GM19463 (cell line): ENCODE data around the gene HAUS8.

Experiments
- ATAC-seq: cut with Tn5 transposase; IDR thresholded peaks from one replicate; pipeline ENCODE4 v1.9.1; 2021; ENCODE audit warnings: mild to moderate bottlenecking, moderate library complexity; ENCODE audit not compliant: unreplicated experiment

Gene HAUS8

DNA sequence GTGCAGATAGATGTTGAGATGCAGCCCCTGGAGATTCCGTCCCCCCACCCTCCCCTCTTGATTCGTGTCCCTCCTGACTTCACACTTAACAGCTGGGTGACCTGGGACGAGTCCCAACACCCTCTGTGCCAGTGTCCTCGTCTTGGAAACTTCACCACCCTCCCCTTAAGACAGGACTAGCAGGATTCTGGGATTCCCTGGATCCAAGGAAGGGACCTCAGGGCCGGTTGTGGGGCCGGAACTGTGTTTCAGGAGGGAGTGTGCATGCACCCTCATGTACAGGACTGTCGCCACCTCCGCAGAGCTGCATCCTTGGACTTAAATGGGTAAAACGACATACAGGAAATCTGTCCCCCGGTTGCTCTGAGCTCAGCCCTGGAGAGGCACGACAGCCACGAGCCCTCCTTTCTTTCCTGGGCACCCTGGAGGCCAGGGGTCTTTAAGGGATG, 1.3 kb upstream of the HAUS8 start:
- ATAC-seq: no peak

DNA sequence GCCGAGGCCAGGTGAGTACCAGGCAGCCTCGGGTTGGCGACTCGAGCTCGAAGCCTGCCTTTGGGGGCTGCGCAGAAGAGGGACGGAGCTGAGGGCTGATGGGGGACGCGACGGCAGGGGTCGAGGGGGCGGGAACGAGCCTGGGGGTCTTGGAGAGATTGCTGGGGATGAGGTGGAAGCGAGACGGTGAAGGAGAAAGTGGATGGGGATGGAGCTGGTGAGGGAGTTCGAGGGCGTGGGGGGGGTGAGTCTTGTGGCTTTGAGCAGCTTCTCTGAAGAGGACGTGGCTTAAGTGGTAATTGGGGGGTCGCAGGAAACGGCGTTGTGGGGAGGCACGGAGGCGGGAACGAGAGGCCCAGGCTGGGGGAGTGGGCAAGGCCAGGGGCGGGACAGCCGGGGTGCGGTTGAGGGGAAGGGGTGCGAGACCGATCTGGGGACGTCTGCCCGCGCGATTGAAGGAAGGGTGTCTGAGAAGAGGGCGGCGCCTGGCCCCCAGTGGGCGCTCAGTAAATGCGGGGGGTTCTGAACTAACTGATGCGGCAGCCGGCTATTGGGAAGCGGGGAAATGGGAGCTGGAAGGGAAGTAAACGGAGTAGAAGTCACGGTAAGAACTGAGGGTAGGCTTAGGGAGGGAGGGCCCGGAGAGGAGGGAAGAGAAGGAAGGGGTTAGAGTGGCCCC, 751 bp upstream of the HAUS8 start:
- ATAC-seq: no peak

DNA sequence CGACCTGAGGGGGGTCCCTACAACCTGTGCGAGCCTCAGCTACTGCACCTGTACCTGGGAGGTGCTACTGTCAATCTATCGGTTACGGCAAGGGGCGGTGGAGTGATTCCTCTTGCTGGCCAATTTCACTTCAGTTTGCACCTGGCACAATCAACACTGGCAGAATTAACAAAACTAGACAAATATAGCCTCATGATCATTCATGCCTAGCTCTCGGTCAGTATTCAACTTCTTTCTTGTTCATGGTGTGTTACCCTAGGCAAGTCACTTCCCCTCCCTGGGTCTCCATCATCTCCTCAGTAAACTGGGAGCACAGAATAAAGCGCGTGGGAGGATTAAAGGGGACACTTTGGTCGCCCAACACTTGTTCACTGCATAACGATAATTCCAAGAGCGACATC, 618 bp downstream of the HAUS8 start:
- ATAC-seq: no peak

DNA sequence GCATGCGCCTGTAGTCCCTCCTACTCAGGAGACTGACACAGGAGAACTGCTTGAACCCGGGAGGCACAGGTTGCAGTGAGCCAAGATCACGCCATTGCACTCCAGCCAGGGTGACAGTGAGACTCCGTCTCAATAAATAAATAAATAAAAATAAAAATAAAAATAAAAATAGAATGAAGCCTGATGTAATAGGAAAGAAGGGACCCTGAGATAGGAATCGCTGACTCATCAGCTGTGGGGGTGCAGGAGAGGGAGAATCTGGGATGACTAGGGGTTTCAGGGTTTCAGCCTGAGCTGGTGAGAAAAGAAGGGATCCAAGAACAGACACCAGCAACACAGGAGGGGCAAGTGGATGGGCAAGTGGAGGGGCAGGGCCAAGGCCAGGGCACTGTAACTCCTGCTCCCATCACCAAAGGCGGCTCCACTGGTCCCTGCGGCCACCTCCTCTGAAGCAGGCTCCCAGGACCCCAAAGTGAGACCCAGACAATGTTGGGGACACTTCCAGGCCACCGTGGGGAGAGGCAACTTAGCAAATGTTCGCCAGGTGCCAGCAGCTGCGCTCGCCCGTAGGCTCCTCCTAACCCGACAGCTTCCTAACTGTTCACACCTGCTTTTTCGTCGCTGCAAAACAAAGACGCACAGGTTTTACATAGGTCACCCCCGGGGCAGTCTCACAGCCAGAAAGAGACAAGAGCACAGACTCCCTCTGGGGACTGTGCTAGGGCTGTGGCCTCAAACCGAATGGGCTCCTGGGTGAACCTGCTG, 1.2 kb downstream of the HAUS8 start:
- no peak for ATAC-seq

DNA sequence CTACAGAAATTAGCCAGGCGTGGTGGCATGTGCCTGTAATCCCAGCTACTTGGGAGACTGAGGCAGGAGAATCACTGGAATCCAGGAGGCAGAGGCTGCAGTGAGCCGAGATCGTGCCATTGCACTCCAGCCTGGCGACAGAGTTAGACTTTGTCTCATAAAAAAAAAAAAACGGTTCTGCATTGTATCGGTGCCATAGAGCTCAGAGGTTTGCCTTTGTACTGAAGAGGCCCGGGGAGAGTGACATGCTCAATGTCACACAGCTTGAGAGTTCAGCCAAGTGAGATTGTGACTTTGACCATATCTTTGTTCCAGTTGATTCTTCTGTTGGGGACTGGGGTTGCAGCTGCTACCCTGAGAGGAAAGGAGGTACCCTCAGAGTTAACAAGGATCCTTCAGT, 4.3 kb downstream of the HAUS8 start:
- ATAC-seq: no peak

DNA sequence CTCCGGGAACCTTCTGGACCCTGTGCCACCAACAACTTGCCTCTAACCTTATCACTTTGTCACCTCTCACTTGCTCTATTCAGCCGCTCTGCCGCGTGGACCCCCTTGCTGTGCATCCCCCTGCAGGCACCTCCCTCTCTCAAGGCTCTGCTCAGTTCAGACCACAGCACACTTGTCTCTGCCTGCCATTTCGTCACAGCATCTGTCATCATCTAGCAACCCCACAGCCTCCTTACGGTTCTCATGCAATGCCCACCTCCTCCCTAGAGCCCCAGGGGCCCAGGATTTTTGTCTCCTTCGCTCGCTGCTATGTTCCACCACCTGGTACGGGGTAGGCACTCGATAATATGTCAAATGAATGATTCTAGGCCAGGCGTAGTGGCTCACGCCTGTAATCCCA, 4.8 kb downstream of the HAUS8 start:
- no peak for ATAC-seq

DNA sequence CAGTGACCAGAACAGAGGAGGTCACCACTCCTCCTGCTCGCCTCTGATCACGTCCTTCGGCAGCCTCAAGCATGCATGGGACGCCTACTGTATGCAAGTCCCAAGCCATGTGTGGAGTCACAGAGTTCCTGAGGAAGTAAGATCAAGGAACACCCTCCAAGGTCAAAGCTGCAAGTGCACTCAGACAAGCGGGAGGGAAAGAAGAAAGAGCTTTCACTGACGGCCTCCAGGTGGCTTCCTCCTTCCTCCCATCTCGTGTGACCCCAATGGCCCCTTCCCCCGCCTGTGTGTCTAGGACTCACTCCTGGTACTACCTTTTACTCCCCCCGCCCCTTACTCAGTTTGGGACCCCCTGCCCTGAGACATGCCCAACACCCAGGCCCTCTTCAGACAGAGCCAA, 6.1 kb downstream of the HAUS8 start:
- no peak for ATAC-seq

DNA sequence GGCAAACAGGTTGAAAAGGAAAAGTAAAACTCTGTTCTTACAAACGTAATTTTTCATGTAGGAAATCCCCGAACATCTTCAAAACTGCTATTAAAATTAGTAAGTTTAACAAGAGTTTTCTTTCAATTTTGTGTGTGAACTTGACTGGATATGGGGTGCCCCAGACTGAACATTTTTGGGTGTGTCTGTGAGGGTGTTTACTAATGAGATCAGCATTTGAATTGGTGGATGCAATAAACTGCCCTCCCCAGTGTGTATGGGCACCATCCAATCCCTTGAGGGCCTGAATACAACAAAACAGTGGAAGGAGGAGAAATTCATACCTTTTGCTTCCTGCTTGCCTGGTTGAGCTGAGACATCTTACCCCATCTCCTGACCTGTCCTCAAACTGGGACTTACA, 11.8 kb downstream of the HAUS8 start:
- no peak for ATAC-seq

DNA sequence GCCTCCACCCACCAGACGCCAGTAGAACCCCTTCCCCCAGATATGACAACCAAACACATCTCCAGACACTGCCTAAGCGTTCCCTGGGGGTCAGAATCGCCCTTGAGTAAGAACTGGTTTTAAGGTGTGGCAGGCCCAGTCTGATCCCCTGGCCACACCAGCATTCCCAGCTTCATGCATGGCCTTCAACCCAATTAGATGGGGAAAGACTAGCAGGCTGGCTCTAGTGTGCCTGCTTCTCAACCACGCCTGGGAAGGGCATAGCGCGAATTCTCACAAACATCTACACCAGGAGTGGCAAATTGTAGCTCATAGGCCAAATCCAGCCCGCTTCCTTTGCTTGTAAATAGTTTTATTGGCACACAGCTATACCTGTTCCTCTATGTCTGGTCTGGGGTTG, 13.6 kb downstream of the HAUS8 start:
- no peak for ATAC-seq

DNA sequence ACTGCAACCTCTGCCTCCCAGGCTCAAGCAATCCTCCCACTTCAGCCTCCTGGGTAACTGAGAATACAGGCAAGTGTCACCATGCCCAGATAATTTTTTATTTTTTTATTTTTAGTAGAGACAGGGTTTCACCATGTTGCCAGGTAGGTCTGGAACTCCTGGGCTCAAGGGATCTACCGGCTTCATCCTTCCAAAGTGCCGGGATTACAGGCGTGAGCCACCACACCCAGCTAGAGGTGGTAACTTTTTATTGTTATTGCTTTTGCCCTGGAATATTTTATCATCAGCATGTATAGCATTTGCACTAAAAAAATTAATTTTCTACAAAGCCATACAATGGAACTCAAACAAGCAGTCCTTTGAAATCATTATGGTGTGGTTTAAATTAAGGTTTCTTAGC, 14.0 kb downstream of the HAUS8 start:
- ATAC-seq: no peak

DNA sequence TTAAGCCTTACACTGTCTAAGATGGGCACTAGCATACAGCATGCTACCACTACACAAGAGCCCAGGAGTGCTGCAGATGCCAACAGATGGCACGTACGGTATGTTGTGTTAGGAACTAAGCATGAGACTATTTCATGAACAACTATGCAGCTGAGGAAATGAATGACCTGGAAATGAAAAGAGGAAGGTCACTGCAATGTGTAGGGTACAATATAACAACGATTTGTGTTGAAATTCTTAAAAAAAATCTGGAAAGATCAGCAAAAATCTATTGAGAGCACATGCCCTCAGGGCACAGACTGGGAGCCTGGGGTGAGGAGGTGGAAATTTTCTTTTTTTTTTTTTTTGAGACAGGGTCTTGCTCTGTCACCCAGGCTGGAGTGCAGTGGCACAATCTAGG, 14.4 kb downstream of the HAUS8 start:
- no peak for ATAC-seq

DNA sequence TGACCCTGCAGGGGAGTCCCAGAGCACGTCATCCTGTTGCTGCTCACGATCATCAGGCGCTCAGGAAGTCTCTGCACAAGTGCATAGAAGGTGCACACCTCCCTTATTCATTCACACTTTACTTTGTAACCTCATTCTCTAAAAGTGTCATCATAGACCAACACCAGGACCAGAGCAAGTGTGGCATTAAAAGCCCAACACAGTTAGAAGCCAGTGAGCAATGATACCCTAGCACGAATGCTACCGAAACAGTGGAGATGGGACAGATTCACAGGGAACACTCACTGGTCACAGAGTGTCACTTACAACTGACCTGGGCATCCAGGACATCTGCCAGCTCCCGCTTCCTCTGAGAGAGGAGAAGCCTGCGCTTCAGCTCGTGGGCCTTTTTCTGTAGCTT, 17.0 kb downstream of the HAUS8 start:
- ATAC-seq: no peak

DNA sequence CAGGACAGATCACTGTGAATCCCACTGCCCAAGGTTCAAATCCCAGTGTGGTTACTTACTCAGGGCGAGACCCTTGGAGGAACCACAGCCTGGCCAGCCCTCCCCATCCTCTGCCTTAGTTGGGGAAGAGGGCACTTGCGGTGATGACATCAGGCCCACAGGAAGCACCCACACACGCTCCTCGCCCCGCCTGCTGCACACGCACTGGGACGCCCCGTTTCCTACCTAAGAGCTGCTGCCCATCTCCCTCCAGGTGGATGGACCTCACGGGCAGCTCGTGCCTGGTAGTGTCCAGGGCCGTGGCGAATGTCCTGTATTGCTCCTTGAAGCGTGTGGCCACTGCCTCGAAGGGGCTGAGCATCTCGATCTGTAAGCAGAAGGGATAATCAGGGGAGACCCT, 19.6 kb downstream of the HAUS8 start:
- no peak for ATAC-seq

DNA sequence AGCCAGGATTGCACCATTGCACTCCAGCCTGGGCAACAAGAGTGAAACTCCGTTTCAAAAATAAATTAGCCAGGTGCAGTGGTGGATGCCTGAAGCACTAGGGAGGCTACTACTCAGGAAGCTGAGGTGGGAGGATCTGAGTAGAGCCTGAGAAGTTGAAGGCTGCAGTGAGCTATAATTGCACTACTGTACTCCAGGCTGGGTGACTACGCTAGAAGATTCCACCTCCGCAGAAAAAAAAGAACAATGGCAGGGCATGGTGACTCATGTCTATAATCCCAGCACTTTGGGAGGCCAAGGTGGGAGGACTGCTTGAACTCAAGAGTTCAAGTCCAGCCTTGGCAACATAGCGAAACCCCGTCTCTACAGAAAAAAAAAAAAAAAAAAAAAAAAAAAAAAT, 20.5 kb downstream of the HAUS8 start:
- no peak for ATAC-seq

DNA sequence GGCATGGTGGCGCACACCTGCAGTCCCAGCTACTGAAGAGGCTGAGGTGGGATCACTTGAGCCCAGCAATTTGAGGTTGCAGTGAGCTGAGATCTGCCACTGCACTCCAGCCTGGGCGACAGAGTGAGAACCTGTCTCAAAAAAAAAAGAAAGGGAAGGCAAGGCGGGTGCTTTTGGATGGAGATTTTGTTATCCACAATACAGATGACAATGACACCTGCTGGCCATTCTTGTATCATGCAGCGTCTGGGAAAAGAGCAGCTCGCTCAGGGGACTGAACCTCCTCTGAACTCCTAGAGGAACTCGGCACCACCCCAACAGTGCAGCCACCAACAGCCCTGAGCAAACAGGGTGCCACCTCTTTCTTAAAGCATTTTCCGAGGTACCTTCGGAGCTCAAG, 22.8 kb downstream of the HAUS8 start:
- no peak for ATAC-seq

DNA sequence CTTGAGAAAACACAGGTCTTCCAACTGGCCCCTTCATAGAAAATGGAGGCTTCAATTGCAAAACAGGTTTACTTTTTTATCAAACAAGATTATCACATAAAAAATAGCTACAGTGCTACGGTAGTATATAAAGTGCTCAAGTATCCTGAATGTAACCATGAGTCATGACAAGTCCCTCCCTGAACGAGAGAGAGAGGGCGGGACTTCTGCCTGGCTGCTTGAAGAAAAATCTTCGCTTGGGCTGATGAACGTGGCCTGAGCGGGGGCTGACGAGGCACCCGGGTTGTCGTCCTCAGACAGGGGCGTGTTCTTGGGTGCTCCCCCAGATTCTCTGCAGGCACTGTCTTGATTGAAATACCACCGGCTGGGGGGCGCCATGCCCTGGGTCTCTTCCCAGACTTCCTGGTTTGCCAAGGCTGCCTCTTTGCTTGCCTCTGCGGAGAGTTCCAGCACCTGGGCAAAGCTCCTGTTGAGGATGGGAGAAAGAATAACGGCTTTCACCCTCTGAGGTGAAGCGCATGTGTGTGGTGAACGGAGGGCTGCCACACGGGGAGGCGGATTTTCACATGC, 25.5 kb downstream of the HAUS8 start:
- no peak for ATAC-seq

DNA sequence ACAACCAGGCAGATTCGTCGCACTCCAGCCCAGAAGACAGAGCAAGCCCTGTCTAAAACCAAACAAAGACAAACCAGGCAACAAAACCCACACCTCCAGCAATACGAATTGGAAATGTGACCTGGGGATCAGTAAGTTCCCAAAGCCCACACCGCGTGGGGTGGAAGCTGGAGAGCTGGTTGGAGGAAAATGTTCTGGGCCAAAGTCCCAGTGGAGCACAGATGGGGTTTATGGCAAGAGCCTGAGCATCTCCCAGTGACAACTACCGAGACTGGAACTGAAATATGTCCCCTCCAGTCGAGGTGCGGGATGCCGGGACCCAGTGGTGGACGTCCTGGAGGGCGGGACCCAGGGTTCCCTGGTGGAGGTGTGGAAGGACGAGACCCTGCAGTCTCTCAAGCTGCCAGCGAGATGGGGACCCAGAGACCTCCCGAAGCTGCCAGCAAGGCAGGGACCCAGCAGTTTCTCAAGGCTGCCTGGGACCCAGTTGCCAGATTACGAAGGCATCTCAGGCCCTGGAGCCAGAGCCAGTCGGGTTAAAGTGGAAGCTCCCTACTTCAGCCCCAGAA, 26.3 kb downstream of the HAUS8 start:
- ATAC-seq: no peak

DNA sequence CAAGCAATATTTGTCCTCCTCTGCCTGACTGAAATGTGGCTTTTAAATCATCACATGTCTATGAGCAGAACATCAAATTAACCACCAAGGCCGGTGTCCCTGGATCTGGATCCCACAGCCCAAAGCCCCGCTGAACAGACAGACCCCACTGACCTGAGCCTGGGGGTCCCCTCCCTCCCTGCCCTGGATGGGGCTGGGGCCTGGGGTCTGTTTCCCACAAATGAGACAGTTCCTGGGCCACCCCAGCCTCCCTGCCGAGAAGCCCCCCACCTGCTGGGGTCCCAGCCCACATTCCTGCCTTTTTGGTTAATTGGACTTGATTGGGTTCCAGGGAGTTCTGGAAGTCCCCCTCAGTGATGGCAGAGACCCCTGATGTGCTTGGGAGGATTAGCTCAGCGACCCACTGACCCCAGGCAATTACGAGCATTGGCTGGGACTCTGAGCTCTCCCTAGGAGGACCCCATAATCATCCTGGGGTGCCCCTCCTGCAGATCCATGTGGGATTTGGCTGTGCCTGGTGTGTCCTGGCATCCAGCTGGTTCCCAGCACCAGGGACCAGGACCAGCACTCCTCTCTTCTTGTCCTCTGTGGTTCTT, 29.2 kb downstream of the HAUS8 start:
- ATAC-seq: no peak

DNA sequence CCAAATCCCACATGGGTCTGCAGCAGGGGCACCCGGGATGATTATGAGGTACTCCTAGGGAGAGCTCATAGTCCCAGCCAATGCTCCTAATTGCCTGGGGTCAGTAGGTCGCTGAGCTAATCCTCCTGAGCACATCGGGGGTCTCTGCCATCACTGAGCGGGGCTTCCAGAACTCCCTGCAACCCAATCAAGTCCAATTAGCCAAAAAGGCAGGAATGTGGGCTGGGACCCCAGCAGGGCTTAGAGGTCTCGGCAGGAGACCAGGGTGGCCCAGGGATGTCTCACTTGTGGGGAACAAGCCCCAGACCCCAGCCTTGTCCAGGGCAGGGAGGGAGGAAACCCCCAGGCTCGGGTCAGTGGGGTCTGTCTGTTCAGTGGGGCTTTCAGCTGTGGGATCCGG, 31.5 kb downstream of the HAUS8 start:
- no peak for ATAC-seq

DNA sequence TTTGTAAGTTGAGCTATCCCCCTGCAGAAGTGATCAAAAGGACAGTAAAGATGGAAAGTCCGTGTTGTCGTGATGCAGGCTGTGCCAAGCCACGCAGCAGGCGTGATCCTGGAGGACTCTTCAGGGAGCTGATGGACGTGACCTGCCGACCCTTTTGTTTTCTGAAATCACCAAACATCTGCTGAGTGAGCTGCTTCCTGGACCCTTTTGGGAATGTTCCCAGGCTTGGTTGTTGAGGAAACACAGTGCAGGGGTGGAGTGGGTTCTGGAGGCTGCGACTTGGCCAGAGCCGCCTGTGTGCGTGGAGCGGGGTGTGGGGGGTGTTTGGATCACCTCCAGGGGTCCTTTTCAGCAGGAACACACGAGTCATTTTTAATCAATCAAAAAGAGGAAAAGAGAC, 33.3 kb downstream of the HAUS8 start:
- ATAC-seq: no peak

DNA sequence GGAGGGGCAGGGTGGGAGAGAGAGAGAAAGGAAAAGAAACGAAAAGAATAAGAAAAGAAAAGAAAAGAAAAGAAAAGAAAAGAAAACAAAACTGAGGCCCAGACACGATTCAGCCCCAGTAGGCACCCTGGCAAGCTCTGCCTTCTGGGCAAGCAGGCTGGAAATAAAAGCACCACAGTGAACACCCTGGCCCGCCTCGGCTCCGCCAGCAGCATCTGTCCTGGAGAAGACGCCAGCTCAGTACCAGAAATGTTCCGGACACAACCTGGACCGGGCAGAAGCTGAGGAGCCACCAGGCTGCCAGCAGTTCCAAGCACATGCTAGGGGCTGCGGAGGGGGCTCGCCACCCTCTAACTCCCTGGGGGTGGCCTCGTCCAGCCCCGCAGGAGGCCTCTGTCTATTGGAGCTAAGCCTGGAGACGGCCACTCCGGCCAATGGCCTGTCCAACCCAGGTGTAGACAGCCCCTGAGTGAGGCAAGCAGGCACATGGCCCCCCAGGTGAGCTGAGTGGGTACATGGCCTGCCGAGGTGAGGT, 37.2 kb downstream of the HAUS8 start:
- ATAC-seq: no peak
